Lower lobe of right lung (tissue), 2 donors: ENCODE data around the gene NRGN. TPM values are rescaled to one million over a fixed set of nuclear protein-coding genes. Genes with fewer than 3 reads are reported as not detected.

Source experiments
- ATAC-seq, 2 donors: fragments of 200-7000 bp; cut with Tn5 transposase; one replicate each; pipeline ENCODE4 v1.9.1; 2020 to 2022; ENCODE audit warnings: mild to moderate bottlenecking in 2 of 2, moderate library complexity in 2 of 2
- DNase-seq: peaks from one replicate; pipeline ENCODE4 v3.0.0-alpha.2; 2020
- H3K27ac ChIP-seq: fragments of 200-600 bp; one replicate; pipeline ENCODE4 v1.8.0; 2022
- H3K27me3 ChIP-seq: fragments of 200-600 bp; one replicate; pipeline ENCODE4 v1.8.0; 2022; ENCODE audit warnings: low read depth
- H3K36me3 ChIP-seq: fragments of 200-600 bp; one replicate; pipeline ENCODE4 v1.8.0; 2022; ENCODE audit warnings: mild to moderate bottlenecking
- H3K4me1 ChIP-seq: fragments of 200-600 bp; one replicate; pipeline ENCODE4 v1.8.0; 2022
- H3K4me3 ChIP-seq: fragments of 200-600 bp; one replicate; pipeline ENCODE4 v1.8.0; 2022; ENCODE audit warnings: mild to moderate bottlenecking
- H3K9me3 ChIP-seq: fragments of 200-600 bp; one replicate; pipeline ENCODE4 v1.8.0; 2022
- CTCF ChIP-seq: fragments of 200-600 bp; IDR thresholded peaks from one replicate; pipeline ENCODE4 v1.8.0; 2022; ENCODE audit warnings: antibody characterized with exemption, mild to moderate bottlenecking
- intact Hi-C: fragments of 100-400 bp; cut with DNase I; formaldehyde crosslinking; loops from one replicate; pipeline ENCODE4 v1.11.0; 2022
- total RNA-seq: library from RNA; stranded (reverse); fragmentation: NEBNext Ultra II Directional; extraction: Animal tissue kit (Norgen Biotek cat#: 25700); gene quantifications from one replicate; pipeline ENCODE4 v1.2.1, GENCODE V29; 2021
- donor health status: DM: no; HTN: yes; CAD: no; lungs with severe emphysema.

Gene NRGN
- total RNA-seq, 1 donor from 2014 or later = 99.1 TPM

GRCh38 chr11:124756753-124757227, 17.0 kb downstream of the NRGN start:
- DNase-seq = no peak
- Histone ChIP-seq H3K9me3 (no peaks in the 10 kb centered on the region), H3K27me3 (peaks cover 32% of the 10 kb centered on the region), H3K36me3 (peaks cover 45% of the 10 kb centered on the region), H3K27ac (no peak overlapping the region), H3K4me1 (peaks cover 73% of the 10 kb centered on the region), H3K4me3 (no peak overlapping the region)
- intact Hi-C loops = no loop called here
- ATAC-seq = no peak
- TF ChIP-seq CTCF = no peak

GRCh38 chr11:124757320-124757719, 17.6 kb downstream of the NRGN start:
- Histone ChIP-seq H3K4me3 (no peak overlapping the region), H3K4me1 (peaks cover 73% of the 10 kb centered on the region), H3K27ac (peak overlapping the region; percentile 92), H3K27me3 (peaks cover 35% of the 10 kb centered on the region), H3K36me3 (peaks cover 42% of the 10 kb centered on the region), H3K9me3 (no peaks in the 10 kb centered on the region)
- ATAC-seq (no peak), DNase-seq (no peak)
- no peak for TF ChIP-seq CTCF
- intact Hi-C loops = no loop called here

- H3K27me3 ChIP-seq = peaks cover 42% of the 10 kb centered on the region
- peak; percentile 89 for DNase-seq
- H3K27ac ChIP-seq = peak overlapping the region; percentile 92
- peaks cover 71% of the 10 kb centered on the region for H3K4me1 ChIP-seq
- TF ChIP-seq CTCF = peak; percentile 83
- peak overlapping the region; percentile 66 for H3K4me3 ChIP-seq
- peak; percentile 76 to 77 for ATAC-seq
- intact Hi-C loops = no loop called here
- no peaks in the 10 kb centered on the region for H3K9me3 ChIP-seq
- peaks cover 32% of the 10 kb centered on the region for H3K36me3 ChIP-seq
These were observed 18.9 kb downstream of the NRGN start for GRCh38 chr11:124758355-124759265.

- Histone ChIP-seq H3K27me3 (peaks cover 42% of the 10 kb centered on the region), H3K4me1 (peaks cover 71% of the 10 kb centered on the region), H3K9me3 (no peaks in the 10 kb centered on the region), H3K36me3 (peaks cover 23% of the 10 kb centered on the region), H3K27ac (peak overlapping the region; percentile 92), H3K4me3 (peak overlapping the region; percentile 66)
- no peak for DNase-seq
- TF ChIP-seq CTCF = peak; percentile 14
- intact Hi-C loops = loop anchor here (10.0 kb wide), 1 partner anchor 95 kb away; no protein-coding TSS in a partner anchor
- ATAC-seq = peak; percentile 21 to 42
These were observed 19.8 kb downstream of the NRGN start for GRCh38 chr11:124759266-124760204.

GRCh38 chr11:124760205-124760652, 20.5 kb downstream of the NRGN start:
- TF ChIP-seq CTCF = no peak
- Histone ChIP-seq H3K4me3 (peak overlapping the region; percentile 66), H3K36me3 (peaks cover 16% of the 10 kb centered on the region), H3K9me3 (no peaks in the 10 kb centered on the region), H3K27ac (peak overlapping the region; percentile 92), H3K4me1 (peaks cover 73% of the 10 kb centered on the region), H3K27me3 (peaks cover 42% of the 10 kb centered on the region)
- ATAC-seq (peak in 1 of 2 donors; percentile 3), DNase-seq (no peak)
- intact Hi-C loops = loop anchor here (10.0 kb wide), 1 partner anchor 95 kb away; no protein-coding TSS in a partner anchor
